Mucosa of rectum (tissue), 2 donors: ENCODE measurements around the gene AP3M1.

Source experiments
- H3K27ac ChIP-seq, 2 donors: one replicate each; pipeline ENCODE4 v1.7.0; 2013; ENCODE audit warnings: inconsistent platforms in 2 of 2, low read depth in 2 of 2, low read length in 2 of 2
- H3K27me3 ChIP-seq, 2 donors: one replicate each; pipeline ENCODE4 v1.7.0; 2013; ENCODE audit warnings: low read length in 2 of 2; ENCODE audit not compliant: control insufficient read depth in 2 of 2, insufficient read depth in 2 of 2
- H3K36me3 ChIP-seq, 2 donors: one replicate each; pipeline ENCODE4 v1.7.0; 2013; ENCODE audit warnings: low read length in 2 of 2; ENCODE audit not compliant: control insufficient read depth in 2 of 2, insufficient read depth in 2 of 2
- H3K4me1 ChIP-seq, 2 donors: one replicate each; pipeline ENCODE4 v1.7.0; 2013; ENCODE audit warnings: low read length in 2 of 2, mild to moderate bottlenecking in 1 of 2; ENCODE audit not compliant: control insufficient read depth in 2 of 2, insufficient read depth in 2 of 2
- H3K4me3 ChIP-seq, 2 donors: one replicate each; pipeline ENCODE4 v1.7.0; 2013; ENCODE audit warnings: low read length in 2 of 2
- H3K9ac ChIP-seq, 2 donors: one replicate each; pipeline ENCODE4 v1.7.0; 2013; ENCODE audit warnings: low read length in 2 of 2, low read depth in 1 of 2, mild to moderate bottlenecking in 1 of 2
- H3K9me3 ChIP-seq, 2 donors: one replicate each; pipeline ENCODE4 v1.7.0; 2013; ENCODE audit warnings: low read length in 2 of 2; ENCODE audit not compliant: control insufficient read depth in 2 of 2
- donor health status: healthy.
- donor health status: Normal muscosa, but diverticular disease.

Gene AP3M1

GRCh38 chr10:74178042-74178791 lies 27.6 kb upstream of the AP3M1 start:
- Histone ChIP-seq H3K9ac (no peak overlapping the region), H3K36me3 (no peaks in the 10 kb centered on the region), H3K4me3 (no peak overlapping the region), H3K4me1 (peaks cover 15 to 17% of the 10 kb centered on the region in 2 donors), H3K27ac (no peak overlapping the region), H3K9me3 (no peaks in the 10 kb centered on the region), H3K27me3 (no peaks in the 10 kb centered on the region)

- Histone ChIP-seq H3K27ac (peak overlapping the region; percentile 91 to 94), H3K27me3 (no peaks in the 10 kb centered on the region), H3K36me3 (no peaks in the 10 kb centered on the region), H3K9me3 (no peaks in the 10 kb centered on the region), H3K9ac (peak overlapping the region; percentile 87 to 93), H3K4me3 (peak overlapping the region; percentile 79 to 95), H3K4me1 (peaks cover 15 to 17% of the 10 kb centered on the region in 2 donors)
These were observed 26.6 kb upstream of the AP3M1 start for GRCh38 chr10:74177140-74177677.

- peak overlapping the region; percentile 79 to 95 for H3K4me3 ChIP-seq
- H3K9me3 ChIP-seq = no peaks in the 10 kb centered on the region
- peak overlapping the region; percentile 87 to 93 for H3K9ac ChIP-seq
- H3K36me3 ChIP-seq = no peaks in the 10 kb centered on the region
- H3K4me1 ChIP-seq = peaks cover 15 to 17% of the 10 kb centered on the region in 2 donors
- H3K27me3 ChIP-seq = no peaks in the 10 kb centered on the region
- peak overlapping the region; percentile 91 to 94 for H3K27ac ChIP-seq
These were observed 25.9 kb upstream of the AP3M1 start for GRCh38 chr10:74176380-74177139.

GRCh38 chr10:74175510-74176379 lies 25.1 kb upstream of the AP3M1 start:
- Histone ChIP-seq H3K27me3 (no peaks in the 10 kb centered on the region), H3K9ac (peak overlapping the region; percentile 87 to 93), H3K9me3 (no peaks in the 10 kb centered on the region), H3K27ac (peak overlapping the region; percentile 91 to 94), H3K4me3 (peak overlapping the region; percentile 79 to 95), H3K4me1 (peaks cover 15 to 17% of the 10 kb centered on the region in 2 donors), H3K36me3 (no peaks in the 10 kb centered on the region)

GRCh38 chr10:74174521-74174920 lies 23.9 kb upstream of the AP3M1 start:
- no peaks in the 10 kb centered on the region for H3K9me3 ChIP-seq
- H3K9ac ChIP-seq = no peak overlapping the region
- H3K27ac ChIP-seq = peak overlapping the region; percentile 69 to 72
- peaks cover 15 to 17% of the 10 kb centered on the region in 2 donors for H3K4me1 ChIP-seq
- no peaks in the 10 kb centered on the region for H3K27me3 ChIP-seq
- no peaks in the 10 kb centered on the region for H3K36me3 ChIP-seq
- no peak overlapping the region for H3K4me3 ChIP-seq

GRCh38 chr10:74171625-74172024 lies 21.0 kb upstream of the AP3M1 start:
- Histone ChIP-seq H3K4me3 (no peak overlapping the region), H3K9ac (no peak overlapping the region), H3K4me1 (peaks cover 9 to 12% of the 10 kb centered on the region in 2 donors)

GRCh38 chr10:74167443-74167842 lies 16.8 kb upstream of the AP3M1 start:
- no peaks in the 10 kb centered on the region for H3K36me3 ChIP-seq
- H3K27me3 ChIP-seq = no peaks in the 10 kb centered on the region
- H3K4me1 ChIP-seq = peaks cover 0 to 6% of the 10 kb centered on the region in 2 donors
- H3K4me3 ChIP-seq = no peak overlapping the region
- H3K27ac ChIP-seq = no peak overlapping the region
- H3K9ac ChIP-seq = no peak overlapping the region
- H3K9me3 ChIP-seq = no peaks in the 10 kb centered on the region

More at GRCh38 chr10:74171625-74172024, 21.0 kb upstream of the AP3M1 start:
- Histone ChIP-seq H3K27ac (no peak overlapping the region), H3K9me3 (no peaks in the 10 kb centered on the region), H3K27me3 (no peaks in the 10 kb centered on the region), H3K36me3 (no peaks in the 10 kb centered on the region)

GRCh38 chr10:74165530-74165901 lies 14.9 kb upstream of the AP3M1 start:
- Histone ChIP-seq H3K27ac (no peak overlapping the region), H3K4me3 (no peak overlapping the region), H3K9ac (no peak overlapping the region), H3K4me1 (peaks cover 0 to 6% of the 10 kb centered on the region in 2 donors), H3K9me3 (no peaks in the 10 kb centered on the region), H3K27me3 (no peaks in the 10 kb centered on the region), H3K36me3 (no peaks in the 10 kb centered on the region)

GRCh38 chr10:74164716-74165529 lies 14.3 kb upstream of the AP3M1 start:
- H3K27ac ChIP-seq = no peak overlapping the region
- no peak overlapping the region for H3K9ac ChIP-seq
- no peaks in the 10 kb centered on the region for H3K9me3 ChIP-seq
- no peak overlapping the region for H3K4me3 ChIP-seq
- peaks cover 0 to 6% of the 10 kb centered on the region in 2 donors for H3K4me1 ChIP-seq
- H3K36me3 ChIP-seq = no peaks in the 10 kb centered on the region
- H3K27me3 ChIP-seq = no peaks in the 10 kb centered on the region
